Neural cell (in vitro differentiated cells): ENCODE measurements around the gene DHDH. TPM values are rescaled to one million over a fixed set of nuclear protein-coding genes. Genes with fewer than 3 reads are reported as not detected.
"Not testable (repeated sequence)": the region's sequence is repeated elsewhere in the genome, so short reads cannot be mapped to it uniquely, and the experiment has no call there.

ENCODE experiments used
- H2AFZ ChIP-seq: fragments of 200-600, 300-800 bp; sonication (generic), shearing (Covaris generic); 2 replicates; pipeline ENCODE4 v1.6.0; 2014; ENCODE audit warnings: low read depth, mild to moderate bottlenecking, antibody characterized with exemption, low read length, moderate library complexity
- H3F3A ChIP-seq: fragments of 200-600 bp; shearing (Covaris generic); 2 replicates; pipeline ENCODE4 v1.6.1; 2016; ENCODE audit warnings: mild to moderate bottlenecking, moderate library complexity, mixed read lengths, antibody characterized with exemption, low read length; ENCODE audit not compliant: insufficient read depth, poor library complexity, severe bottlenecking
- H3K27ac ChIP-seq: fragments of 200-600, 300-800 bp; sonication (generic), shearing (Covaris generic); 2 replicates; pipeline ENCODE4 v1.5.1; 2014; ENCODE audit warnings: mild to moderate bottlenecking, low read length, moderate library complexity
- H3K27me3 ChIP-seq: fragments of 300-800, 200-600 bp; sonication (generic), shearing (Covaris generic); 2 replicates; pipeline ENCODE4 v1.6.0; 2014; ENCODE audit warnings: mild to moderate bottlenecking, low read depth, low read length, moderate library complexity; ENCODE audit not compliant: insufficient read depth
- H3K36me3 ChIP-seq: fragments of 300-800, 200-600 bp; sonication (generic), shearing (Covaris generic); 2 replicates; pipeline ENCODE4 v1.5.1; 2014; ENCODE audit warnings: mild to moderate bottlenecking, antibody characterized with exemption, low read length, moderate library complexity; ENCODE audit not compliant: insufficient read depth
- H3K4me2 ChIP-seq: fragments of 300-800, 200-600 bp; sonication (generic), shearing (Covaris generic); 2 replicates; pipeline ENCODE4 v1.6.0; 2014; ENCODE audit warnings: mild to moderate bottlenecking, low read length
- H3K4me3 ChIP-seq: fragments of 300-800, 200-600 bp; sonication (generic), shearing (Covaris generic); 2 replicates; pipeline ENCODE4 v1.5.1; 2014; ENCODE audit warnings: mild to moderate bottlenecking, low read length, moderate library complexity
- H3K79me2 ChIP-seq: fragments of 200-600 bp; shearing (Covaris generic); replicated peaks from 2 replicates; pipeline ENCODE4 v1.6.0; 2014; ENCODE audit warnings: mild to moderate bottlenecking, low read length, moderate library complexity; ENCODE audit not compliant: insufficient read depth
- H3K9ac ChIP-seq: fragments of 300-800, 200-600 bp; sonication (generic), shearing (Covaris generic); 2 replicates; pipeline ENCODE4 v1.6.1; 2016; ENCODE audit warnings: mild to moderate bottlenecking, low read length, mixed read lengths
- H3K9me2 ChIP-seq: fragments of 200-600 bp; shearing (Covaris generic); 2 replicates; pipeline ENCODE4 v1.6.1; 2016; ENCODE audit warnings: mild to moderate bottlenecking, low read length, mixed read lengths; ENCODE audit not compliant: insufficient read depth
- H3K9me3 ChIP-seq: fragments of 200-600, 300-800 bp; sonication (generic), shearing (Covaris generic); 2 replicates; pipeline ENCODE4 v1.6.1; 2016; ENCODE audit warnings: mild to moderate bottlenecking, mixed run types, low read length, moderate library complexity, mixed read lengths
- H4K20me1 ChIP-seq: fragments of 200-600 bp; shearing (Covaris generic); 2 replicates; pipeline ENCODE4 v1.6.1; 2016; ENCODE audit warnings: mild to moderate bottlenecking, mixed run types; ENCODE audit not compliant: insufficient read depth
- CTCF ChIP-seq: fragments of 450-650 bp; IDR thresholded peaks from 2 replicates; pipeline ENCODE4 v1.5.1; 2014; ENCODE audit warnings: antibody characterized with exemption, mild to moderate bottlenecking, moderate library complexity; ENCODE audit not compliant: poor library complexity, severe bottlenecking
- EP300 ChIP-seq: fragments of 450-650 bp; conservative IDR thresholded peaks from 2 replicates; pipeline ENCODE4 v1.6.1; 2014; ENCODE audit warnings: antibody characterized with exemption, mild to moderate bottlenecking, moderate library complexity; ENCODE audit not compliant: poor library complexity, severe bottlenecking
- EZH2 ChIP-seq: fragments of 200-600, 300-800 bp; shearing (Covaris generic), sonication (generic); IDR thresholded peaks from 2 replicates; pipeline ENCODE4 v1.6.1; 2014; ENCODE audit warnings: antibody characterized with exemption, low read length, borderline replicate concordance, mild to moderate bottlenecking; ENCODE audit not compliant: insufficient read depth, poor library complexity, severe bottlenecking
- MXI1 ChIP-seq: fragments of 450-650 bp; conservative IDR thresholded peaks from 2 replicates; pipeline ENCODE4 v1.6.1; 2014; ENCODE audit warnings: antibody characterized with exemption, mild to moderate bottlenecking; ENCODE audit not compliant: poor library complexity, severe bottlenecking
- POLR2AphosphoS5 ChIP-seq: IDR thresholded peaks from 2 replicates; pipeline ENCODE4 v1.6.1; 2012
- RAD21 ChIP-seq: fragments of 450-650 bp; conservative IDR thresholded peaks from 2 replicates; pipeline ENCODE4 v1.6.1; 2014; ENCODE audit warnings: antibody characterized with exemption, mild to moderate bottlenecking, moderate library complexity
- REST ChIP-seq: IDR thresholded peaks from 2 replicates; pipeline ENCODE4 v1.6.1; 2012; ENCODE audit warnings: borderline replicate concordance
- SMC3 ChIP-seq: fragments of 450-650 bp; conservative IDR thresholded peaks from 2 replicates; pipeline ENCODE4 v1.6.1; 2014; ENCODE audit warnings: antibody characterized with exemption, mild to moderate bottlenecking, moderate library complexity; ENCODE audit not compliant: poor library complexity
- TAF1 ChIP-seq: IDR thresholded peaks from 2 replicates; pipeline ENCODE4 v1.6.1; 2012; ENCODE audit warnings: low read depth
- polyA plus RNA-seq: library from polyadenylated mRNA; depleted of rRNA; stranded (reverse); fragments of >200 nt; gene quantifications from 2 replicates; pipeline ENCODE4 v1.2.3, GENCODE V29; 2014

Gene DHDH
- polyA plus RNA-seq, 1 donor from 2014 or later = 4.8 TPM

- no peaks in the 10 kb centered on the region for H3K9me2 ChIP-seq
- no peaks in the 10 kb centered on the region for H3K79me2 ChIP-seq
- H3K9me3 ChIP-seq = no peaks in the 10 kb centered on the region
- H3K36me3 ChIP-seq = no peaks in the 10 kb centered on the region
- no peak overlapping the region for H3K27ac ChIP-seq
- no peak overlapping the region for H3K4me3 ChIP-seq
- no peak overlapping the region for H3K4me2 ChIP-seq
- no peaks in the 10 kb centered on the region for H4K20me1 ChIP-seq
- no peaks in the 10 kb centered on the region for H3F3A ChIP-seq
- no peak overlapping the region for H3K9ac ChIP-seq
- no peak overlapping the region for H2AFZ ChIP-seq
- H3K27me3 ChIP-seq = no peaks in the 10 kb centered on the region
- TF ChIP-seq REST (no peak), EZH2 (no peak), SMC3 (no peak), CTCF (no peak), POLR2AphosphoS5 (no peak), EP300 (no peak), TAF1 (no peak), MXI1 (no peak), RAD21 (no peak)
These were observed 14.7 kb upstream of the DHDH start for GRCh38 chr19:48918801-48919247.

- not testable (repeated sequence) for H3K9me2 ChIP-seq
These were observed 14.2 kb upstream of the DHDH start for GRCh38 chr19:48919271-48919670.

GRCh38 chr19:48920949-48921348 is 12.6 kb upstream of the DHDH start:
- H2AFZ ChIP-seq = no peak overlapping the region
- H3K27ac ChIP-seq = no peak overlapping the region
- no peak overlapping the region for H3K9ac ChIP-seq
- no peaks in the 10 kb centered on the region for H4K20me1 ChIP-seq
- no peaks in the 10 kb centered on the region for H3K36me3 ChIP-seq
- TF ChIP-seq POLR2AphosphoS5 (no peak), CTCF (no peak), EP300 (no peak), SMC3 (no peak)
- no peaks in the 10 kb centered on the region for H3K9me2 ChIP-seq
- H3K9me3 ChIP-seq = no peaks in the 10 kb centered on the region
- H3K27me3 ChIP-seq = no peaks in the 10 kb centered on the region
- H3F3A ChIP-seq = no peaks in the 10 kb centered on the region
- no peak overlapping the region for H3K4me3 ChIP-seq
- no peaks in the 10 kb centered on the region for H3K79me2 ChIP-seq
- H3K4me2 ChIP-seq = no peak overlapping the region

More at GRCh38 chr19:48919271-48919670, 14.2 kb upstream of the DHDH start:
- not testable (repeated sequence) for H3K27ac ChIP-seq, H3K4me3 ChIP-seq, H3K27me3 ChIP-seq, H3K79me2 ChIP-seq, H4K20me1 ChIP-seq, H3K9me3 ChIP-seq, H3K4me2 ChIP-seq, H3K9ac ChIP-seq, H2AFZ ChIP-seq, H3K36me3 ChIP-seq, H3F3A ChIP-seq
